ENCODE results near the gene CEP76. TPM values are rescaled to one million over a fixed set of nuclear protein-coding genes. Genes with fewer than 3 reads are reported as not detected.

CEP76 gene
- polyA plus RNA-seq, 1 of the 3 experiments (the other 2 are of a cell fraction) = 6.4 TPM

GRCh38 chr18:12638644-12639124 is 63.8 kb downstream of the CEP76 start:
- Histone ChIP-seq H3K9me2 (no peaks in the 10 kb centered on the region), H3K4me2 (no peak overlapping the region), H3K27ac (ENCODE audit: low read depth in 2 of 2, low read length in 1 of 2) (peak overlapping the region in 1 of 2 experiments; percentile 55; a peak in 1 of 4 replicates), H3K9me3 (no peaks in the 10 kb centered on the region), H4K20me1 (ENCODE audit: insufficient read depth) (no peaks in the 10 kb centered on the region; the same call in 1 of the 2 replicates), H2AFZ (ENCODE audit: low read depth) (no peak overlapping the region), H3K9ac (no peak overlapping the region), H3K79me2 (ENCODE audit: insufficient read depth) (peaks cover 79% of the 10 kb centered on the region), H3K27me3 (ENCODE audit: insufficient read depth) (no peaks in the 10 kb centered on the region), H3K36me3 (replicated peaks in 1 of 2; ENCODE audit: control insufficient read depth in 1 of 2, insufficient read depth in 2 of 2, low read length in 1 of 2) (no peaks in the 10 kb centered on the region), H3F3A (replicated peaks; ENCODE audit: insufficient read depth) (peaks cover 14% of the 10 kb centered on the region), H3K4me3 (ENCODE audit: low read depth in 2 of 2, low read length in 1 of 2) (no peak overlapping the region), H3K4me1 (ENCODE audit: control insufficient read depth in 1 of 2, insufficient read depth in 2 of 2, low read depth in 1 of 2, low read length in 1 of 2) (peaks cover 3 to 8% of the 10 kb centered on the region in 2 experiments; a peak in 3 of 4 replicates)
- ChIA-PET POLR2A (no interaction called here), CTCF (interaction anchor here (0.6 to 1.8 kb wide), 2 partner anchors 89 to 102 kb away, joined by 3 to 5 read pairs; no protein-coding TSS in a partner anchor)
- TF ChIP-seq EP300 (IDR thresholded peaks at IDR 0.05; ENCODE audit: borderline replicate concordance in 1 of 2, low read depth in 1 of 2, low read length in 1 of 2) = no peak
- no peak for TF ChIP-seq FOSL2 (IDR thresholded peaks at IDR 0.05; ENCODE audit: borderline replicate concordance, low read depth)
- TF ChIP-seq MXI1 (IDR thresholded peaks at IDR 0.05; ENCODE audit: low read depth, low read length) = no peak
- TF ChIP-seq NFIC (IDR thresholded peaks at IDR 0.05; ENCODE audit: borderline replicate concordance) = no peak
- no peak for TF ChIP-seq RAD21 (IDR thresholded peaks at IDR 0.05; ENCODE audit: low read length)
- no peak for TF ChIP-seq NRF1 (IDR thresholded peaks at IDR 0.05; ENCODE audit: low read depth, low read length)
- TF ChIP-seq SIN3A (IDR thresholded peaks at IDR 0.05; ENCODE audit: borderline replicate concordance, low read depth, low read length) = no peak
- no peak for TF ChIP-seq ELF1 (IDR thresholded peaks at IDR 0.05)
- no peak for TF ChIP-seq ZBTB33 (IDR thresholded peaks at IDR 0.05; ENCODE audit: borderline replicate concordance, low read depth)
- TF ChIP-seq EZH2phosphoT487 (IDR thresholded peaks at IDR 0.05; ENCODE audit: borderline replicate concordance, low read depth) = no peak
- no peak for TF ChIP-seq TCF12 (IDR thresholded peaks at IDR 0.05)
- TF ChIP-seq CHD2 (IDR thresholded peaks at IDR 0.05; ENCODE audit: low read length, partially characterized antibody) = no peak
- no peak for TF ChIP-seq USF1 (IDR thresholded peaks at IDR 0.05; ENCODE audit: borderline replicate concordance, low read depth)
- TF ChIP-seq, protein P1, sequence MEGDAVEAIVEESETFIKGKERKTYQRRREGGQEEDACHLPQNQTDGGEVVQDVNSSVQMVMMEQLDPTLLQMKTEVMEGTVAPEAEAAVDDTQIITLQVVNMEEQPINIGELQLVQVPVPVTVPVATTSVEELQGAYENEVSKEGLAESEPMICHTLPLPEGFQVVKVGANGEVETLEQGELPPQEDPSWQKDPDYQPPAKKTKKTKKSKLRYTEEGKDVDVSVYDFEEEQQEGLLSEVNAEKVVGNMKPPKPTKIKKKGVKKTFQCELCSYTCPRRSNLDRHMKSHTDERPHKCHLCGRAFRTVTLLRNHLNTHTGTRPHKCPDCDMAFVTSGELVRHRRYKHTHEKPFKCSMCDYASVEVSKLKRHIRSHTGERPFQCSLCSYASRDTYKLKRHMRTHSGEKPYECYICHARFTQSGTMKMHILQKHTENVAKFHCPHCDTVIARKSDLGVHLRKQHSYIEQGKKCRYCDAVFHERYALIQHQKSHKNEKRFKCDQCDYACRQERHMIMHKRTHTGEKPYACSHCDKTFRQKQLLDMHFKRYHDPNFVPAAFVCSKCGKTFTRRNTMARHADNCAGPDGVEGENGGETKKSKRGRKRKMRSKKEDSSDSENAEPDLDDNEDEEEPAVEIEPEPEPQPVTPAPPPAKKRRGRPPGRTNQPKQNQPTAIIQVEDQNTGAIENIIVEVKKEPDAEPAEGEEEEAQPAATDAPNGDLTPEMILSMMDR (IDR thresholded peaks at IDR 0.05) = no peak
- TF ChIP-seq MEF2A (IDR thresholded peaks at IDR 0.05; ENCODE audit: borderline replicate concordance, low read depth) = no peak
- no peak for TF ChIP-seq RFX5 (IDR thresholded peaks at IDR 0.05; ENCODE audit: low read length)
- TF ChIP-seq TEAD4 (IDR thresholded peaks at IDR 0.05; ENCODE audit: borderline replicate concordance, insufficient read depth) = no peak
- TF ChIP-seq, protein P2, sequence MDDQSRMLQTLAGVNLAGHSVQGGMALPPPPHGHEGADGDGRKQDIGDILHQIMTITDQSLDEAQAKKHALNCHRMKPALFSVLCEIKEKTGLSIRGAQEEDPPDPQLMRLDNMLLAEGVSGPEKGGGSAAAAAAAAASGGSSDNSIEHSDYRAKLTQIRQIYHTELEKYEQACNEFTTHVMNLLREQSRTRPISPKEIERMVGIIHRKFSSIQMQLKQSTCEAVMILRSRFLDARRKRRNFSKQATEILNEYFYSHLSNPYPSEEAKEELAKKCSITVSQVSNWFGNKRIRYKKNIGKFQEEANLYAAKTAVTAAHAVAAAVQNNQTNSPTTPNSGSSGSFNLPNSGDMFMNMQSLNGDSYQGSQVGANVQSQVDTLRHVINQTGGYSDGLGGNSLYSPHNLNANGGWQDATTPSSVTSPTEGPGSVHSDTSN (IDR thresholded peaks at IDR 0.05) = no peak
- no peak for DNase-seq
- 65% methylated on average over 3 of the region's 3 CpGs for WGBS (ENCODE audit: low lambda C conversion rate)
